HG03064 (cell line): ENCODE measurements around the gene SSX2IP.
A peak's percentile ranks its signal among the peaks of the same experiment; 100 is the strongest.
"Not testable (repeated sequence)": the region's sequence is repeated elsewhere in the genome, so short reads cannot be mapped to it uniquely, and the experiment has no call there.

Experiments
- ATAC-seq: cut with Tn5 transposase; IDR thresholded peaks from one replicate; pipeline ENCODE4 v1.9.1; 2021; ENCODE audit warnings: low read depth; ENCODE audit not compliant: unreplicated experiment

Gene SSX2IP

GRCh38 chr1:84621553-84621952 lies 68.7 kb downstream of the SSX2IP start:
- ATAC-seq, result no peak

- peak; percentile 96 for ATAC-seq
Observed at GRCh38 chr1:84620720-84621313, 69.4 kb downstream of the SSX2IP start.

DNA sequence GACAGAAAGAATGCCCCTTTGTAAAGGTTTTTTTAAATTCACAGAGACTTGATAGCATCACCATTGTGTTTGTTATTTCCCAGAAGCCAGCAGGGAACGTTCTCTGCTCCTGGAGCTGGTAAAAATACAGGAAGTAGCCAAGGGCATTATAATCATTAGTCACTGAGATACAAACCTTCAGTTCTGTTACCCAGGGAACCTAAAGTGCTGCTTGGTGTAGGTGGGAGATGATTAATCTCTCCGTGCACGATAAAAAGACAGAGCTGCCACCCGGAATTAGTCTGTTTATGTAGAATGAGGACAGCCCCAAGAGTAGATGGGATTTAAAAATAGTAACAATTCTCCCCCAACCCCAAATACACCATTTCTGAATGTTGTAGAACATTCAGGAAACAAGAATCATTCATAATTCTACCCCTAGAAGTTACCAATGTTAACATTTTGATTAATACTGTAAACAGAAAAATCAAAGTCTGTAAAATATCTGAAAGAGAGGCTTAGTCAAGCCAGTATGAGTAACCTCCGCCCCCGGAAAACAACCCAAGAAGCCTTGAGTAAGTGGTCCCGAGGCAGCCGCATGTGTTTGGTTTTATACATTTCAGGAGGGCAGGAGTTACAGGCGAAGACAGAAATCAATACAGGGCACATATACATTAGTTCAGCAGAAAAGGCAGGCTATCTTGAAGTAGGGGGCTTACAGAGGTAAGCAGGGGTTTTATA lies 70.7 kb downstream of the SSX2IP start:
- ATAC-seq, result no peak

DNA sequence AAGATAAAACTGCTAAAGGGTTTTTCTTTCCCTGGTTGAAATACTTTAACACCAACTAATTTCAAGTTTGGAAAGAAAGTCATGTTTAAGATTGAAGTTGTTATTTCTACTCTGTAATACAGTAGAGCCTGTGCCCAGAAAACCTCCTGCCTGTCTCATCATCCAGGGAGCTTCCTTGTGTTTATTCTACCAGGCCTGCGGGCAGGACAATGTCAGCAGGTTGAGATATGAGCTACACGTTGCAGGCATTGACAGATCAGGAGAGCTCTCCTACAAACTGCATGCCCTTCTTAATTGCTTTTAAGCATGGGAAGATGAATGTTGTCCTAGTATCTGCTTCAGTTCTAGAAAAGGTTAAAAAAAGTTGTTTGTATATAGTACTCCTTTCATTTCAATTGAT lies 72.9 kb downstream of the SSX2IP start:
- ATAC-seq, result no peak

GRCh38 chr1:84615790-84616189 lies 74.5 kb downstream of the SSX2IP start:
- no peak for ATAC-seq

DNA sequence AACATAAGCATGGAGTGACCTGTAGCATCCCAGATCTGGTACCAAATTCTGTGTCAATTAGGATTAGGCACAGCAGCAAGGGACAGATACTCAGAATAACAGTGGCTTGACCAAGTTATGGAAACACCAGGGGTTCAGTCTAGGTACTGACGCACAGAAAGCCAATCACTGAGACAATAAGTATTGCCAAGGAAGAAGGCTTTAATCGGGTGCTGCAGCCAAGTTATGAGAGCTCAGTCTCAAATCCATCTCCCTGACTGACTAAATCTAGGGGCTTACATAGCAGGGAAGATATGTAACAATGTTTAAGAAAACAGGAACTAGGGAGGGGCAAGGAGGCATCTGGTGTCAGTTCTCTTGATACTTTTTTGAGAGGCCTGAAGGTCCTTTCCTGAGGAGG lies 76.4 kb downstream of the SSX2IP start:
- no peak for ATAC-seq

- ATAC-seq, result no peak
Observed at GRCh38 chr1:84613026-84613425, 77.2 kb downstream of the SSX2IP start.

DNA sequence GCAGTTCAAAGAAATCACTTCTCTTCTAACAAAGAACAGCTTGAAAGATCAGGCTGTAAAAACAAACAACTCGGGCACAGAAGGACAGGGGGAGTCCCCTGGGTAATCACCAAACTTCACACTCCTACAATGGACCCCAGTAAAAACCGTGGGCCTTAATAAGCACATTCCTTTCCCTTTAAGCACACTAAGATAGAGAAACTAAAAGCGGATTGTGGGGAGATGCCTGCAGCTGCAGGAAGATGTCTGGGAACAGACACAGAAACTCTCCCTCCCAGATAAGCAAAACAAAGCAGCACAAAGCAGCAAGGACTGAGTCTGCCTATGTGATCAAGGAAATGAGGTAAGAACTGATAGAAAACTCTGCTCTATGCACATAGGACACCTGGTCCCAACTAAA lies 78.5 kb downstream of the SSX2IP start:
- ATAC-seq, result no peak

DNA sequence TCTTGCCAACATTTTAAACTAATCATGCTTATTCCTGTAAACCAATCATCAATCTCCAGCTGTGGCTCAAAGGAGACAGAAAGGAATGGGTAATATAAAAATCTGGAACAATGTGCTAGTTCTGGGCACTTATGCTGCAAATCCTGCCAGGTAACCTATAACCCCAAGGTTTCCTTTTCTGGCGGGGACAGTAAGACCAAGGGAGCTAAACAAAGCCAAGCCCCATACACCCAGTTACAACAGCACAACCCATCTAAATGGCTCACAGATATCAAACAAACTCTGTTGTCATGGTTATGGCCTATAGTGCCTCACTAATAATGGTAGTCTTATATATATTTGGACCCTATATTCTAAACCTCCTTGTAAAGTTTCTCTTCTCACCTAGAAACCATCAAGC lies 79.2 kb downstream of the SSX2IP start:
- ATAC-seq, result no peak

DNA sequence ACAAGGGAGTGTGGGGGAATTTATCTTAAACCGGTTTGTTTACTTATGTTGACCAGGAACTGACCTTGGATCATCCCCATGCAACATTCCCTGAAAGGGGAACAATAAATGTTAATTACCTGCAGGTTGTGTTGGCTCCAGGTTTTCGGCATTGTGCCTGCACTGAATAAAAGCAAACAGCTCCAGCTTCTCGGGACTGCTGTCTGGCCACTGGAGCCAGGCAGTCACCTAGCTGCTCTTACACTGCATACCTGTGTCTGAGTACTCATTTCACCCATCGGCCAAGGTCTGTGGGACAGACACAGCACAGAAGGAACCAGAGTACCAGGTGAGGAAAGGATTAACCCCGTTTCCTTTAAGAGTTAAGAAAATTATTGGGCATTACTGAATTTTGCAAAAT lies 83.3 kb downstream of the SSX2IP start:
- no peak for ATAC-seq

GRCh38 chr1:84605157-84605556 lies 85.1 kb downstream of the SSX2IP start:
- ATAC-seq, result no peak

GRCh38 chr1:84603941-84604830 lies 86.1 kb downstream of the SSX2IP start:
- ATAC-seq, result no peak

- ATAC-seq, result no peak
Observed at GRCh38 chr1:84603223-84603622, 87.0 kb downstream of the SSX2IP start.

- no peak for ATAC-seq
Observed at GRCh38 chr1:84600796-84601195, 89.5 kb downstream of the SSX2IP start.

DNA sequence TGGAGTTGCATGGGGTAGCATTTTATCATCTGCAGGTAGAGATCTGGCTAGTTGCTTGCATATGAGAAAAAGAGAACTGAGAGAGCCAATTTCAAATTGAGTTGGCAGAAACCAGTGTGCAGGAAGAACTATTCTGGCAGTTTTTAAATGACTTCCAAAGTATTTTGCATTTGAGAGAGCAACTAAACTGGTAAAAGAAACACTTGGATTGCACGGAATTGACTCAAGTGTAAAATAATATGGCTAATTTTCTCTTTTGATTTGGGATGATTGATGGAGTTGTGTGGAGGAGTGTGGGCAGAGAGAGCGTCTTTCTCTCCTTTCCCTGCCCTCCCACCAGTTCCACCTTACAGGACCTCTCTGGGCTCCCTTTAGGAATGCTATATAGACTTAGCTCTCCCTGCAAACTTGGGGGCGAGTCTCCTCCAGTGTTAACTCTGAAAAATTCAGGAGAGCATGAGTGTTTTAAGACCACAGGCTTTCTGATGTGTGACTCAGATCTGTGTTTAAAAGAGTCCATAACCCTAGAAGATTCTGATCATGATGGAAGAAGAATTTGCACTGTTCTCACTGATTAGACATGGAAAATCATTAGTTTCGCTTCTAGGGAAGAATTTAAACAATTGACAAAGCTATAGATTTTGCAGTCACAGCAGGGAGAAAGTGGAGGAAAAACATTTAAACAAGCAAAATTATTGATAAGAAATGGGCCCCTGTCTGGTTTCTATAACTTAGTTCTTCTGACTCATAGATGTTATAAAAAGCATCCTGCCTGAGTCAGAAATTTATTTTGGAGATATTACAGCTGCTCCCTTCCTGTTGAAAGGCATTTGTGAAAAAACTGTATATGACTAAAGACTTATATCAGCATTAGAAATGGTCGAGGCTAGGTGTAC lies 91.2 kb downstream of the SSX2IP start:
- peak; percentile 82 for ATAC-seq

GRCh38 chr1:84598418-84598817 lies 91.8 kb downstream of the SSX2IP start:
- no peak for ATAC-seq

GRCh38 chr1:84597011-84597410 lies 93.2 kb downstream of the SSX2IP start:
- ATAC-seq, result no peak

DNA sequence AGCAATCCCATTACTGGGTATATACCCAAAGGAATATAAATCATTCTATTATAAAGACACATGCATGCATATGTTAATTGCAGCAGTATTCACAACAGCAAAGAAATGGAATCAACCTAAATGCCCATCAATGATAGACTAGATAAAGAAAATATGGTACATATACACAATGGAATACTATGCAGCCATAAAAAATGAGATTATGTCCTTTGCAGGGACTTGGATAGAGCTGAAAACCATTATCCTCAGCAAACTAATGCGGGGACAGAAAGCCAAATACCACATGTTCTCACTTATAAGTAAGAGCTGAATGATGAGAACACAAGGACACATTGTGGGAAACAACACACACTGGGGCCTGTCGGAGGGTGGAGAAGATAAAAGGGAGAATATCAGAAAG lies 95.3 kb downstream of the SSX2IP start:
- not testable (repeated sequence) for ATAC-seq
